GM19468 (cell line): ENCODE measurements around the gene MAP3K14.

Source experiments
- ATAC-seq: cut with Tn5 transposase; IDR thresholded peaks from one replicate; pipeline ENCODE4 v1.9.1; 2021; ENCODE audit warnings: mild to moderate bottlenecking, moderate library complexity, moderate number of reproducible peaks; ENCODE audit not compliant: unreplicated experiment; ENCODE audit errors: extremely low read depth

MAP3K14 gene

GRCh38 chr17:45227926-45228762 is 88.7 kb downstream of the MAP3K14 start:
- no peak for ATAC-seq

GRCh38 chr17:45227101-45227925 is 89.5 kb downstream of the MAP3K14 start:
- no peak for ATAC-seq

GRCh38 chr17:45226576-45226975 is 90.2 kb downstream of the MAP3K14 start:
- no peak for ATAC-seq

- ATAC-seq, result no peak
Measured at GRCh38 chr17:45225964-45226530, 90.8 kb downstream of the MAP3K14 start.

- no peak for ATAC-seq
Measured at GRCh38 chr17:45225051-45225700, 91.6 kb downstream of the MAP3K14 start.

- ATAC-seq, result no peak
Measured at GRCh38 chr17:45224671-45225050, 92.2 kb downstream of the MAP3K14 start.

GRCh38 chr17:45223539-45224528 is 93.0 kb downstream of the MAP3K14 start:
- ATAC-seq, result no peak

- ATAC-seq, result no peak
Measured at GRCh38 chr17:45222996-45223538, 93.8 kb downstream of the MAP3K14 start.

GRCh38 chr17:45222289-45222995 is 94.4 kb downstream of the MAP3K14 start:
- no peak for ATAC-seq

- no peak for ATAC-seq
Measured at GRCh38 chr17:45222014-45222288, 94.9 kb downstream of the MAP3K14 start.

- no peak for ATAC-seq
Measured at GRCh38 chr17:45221081-45222013, 95.5 kb downstream of the MAP3K14 start, which contains the start of gene FMNL1. TSS of gene FMNL1 (plus strand) at chr17:45221885. CDS start at chr17:45222125, 240 bp downstream.

- no peak for ATAC-seq
Measured at GRCh38 chr17:45220079-45220478, 96.7 kb downstream of the MAP3K14 start.

- ATAC-seq, result no peak
Measured at GRCh38 chr17:45218895-45219661, 97.7 kb downstream of the MAP3K14 start.
